ENCODE measurements around the gene C4orf51.

- TF ChIP-seq CTCF (CRISPR knock-in tag; IDR thresholded peaks at IDR 0.05) = no peak
- TF ChIP-seq NR2C2 (CRISPR knock-in tag; IDR thresholded peaks at IDR 0.05; ENCODE audit: borderline replicate concordance) = no peak
- TF ChIP-seq JUNB (CRISPR knock-in tag; IDR thresholded peaks at IDR 0.05; ENCODE audit: borderline replicate concordance) = no peak
- TF ChIP-seq SOX6 (IDR thresholded peaks at IDR 0.05) = no peak
- TF ChIP-seq SOX6 (CRISPR knock-in tag; IDR thresholded peaks at IDR 0.05) = no peak
- TF ChIP-seq JUND (CRISPR knock-in tag; IDR thresholded peaks at IDR 0.05) = no peak
- TF ChIP-seq SRSF9 (IDR thresholded peaks at IDR 0.05; ENCODE audit: borderline replicate concordance, insufficient read depth, low read depth, low read length, poor library complexity, severe bottlenecking) = no peak
- no peak for TF ChIP-seq ZNF33A (CRISPR knock-in tag; IDR thresholded peaks at IDR 0.05; ENCODE audit: borderline replicate concordance)
- no peak for TF ChIP-seq RNF219 (CRISPR knock-in tag; IDR thresholded peaks at IDR 0.05)
- TF ChIP-seq ZNF34 (CRISPR knock-in tag; IDR thresholded peaks at IDR 0.05; ENCODE audit: borderline replicate concordance) = no peak
Observed at GRCh38 chr4:145723336-145723735, 43.4 kb downstream of the C4orf51 start.

All from HepG2 (cell line).